Fibroblast of the aortic adventitia (primary cell): Measurements from ENCODE around the gene CHMP4B. TPM values are rescaled to one million over a fixed set of nuclear protein-coding genes. Genes with fewer than 3 reads are reported as not detected.
A peak's percentile ranks its signal among the peaks of the same experiment; 100 is the strongest.

ENCODE experiments used
- DNase-seq: peaks from one replicate; pipeline ENCODE4 v3.0.0-alpha.2; 2010; ENCODE audit warnings: low read depth
- H3K4me3 ChIP-seq: 2 replicates; pipeline ENCODE4 v1.5.1; 2011; ENCODE audit warnings: low read depth, mild to moderate bottlenecking, control low read depth, low read length, moderate library complexity
- total RNA-seq: library from RNA; depleted of rRNA; stranded (reverse); fragments of >200 nt; gene quantifications from 2 replicates; pipeline ENCODE4 v1.2.3, GENCODE V29; 2012; ENCODE audit warnings: low replicate concordance
- TF ChIP-seq, protein P1 (sequence below): IDR thresholded peaks from 2 replicates; pipeline ENCODE4 v1.5.1; 2011; ENCODE audit warnings: mild to moderate bottlenecking, low read length, control low read depth, inconsistent platforms; ENCODE audit not compliant: insufficient read depth

CHMP4B gene
- total RNA-seq, 1 donor, result 54.8 TPM

DNA sequence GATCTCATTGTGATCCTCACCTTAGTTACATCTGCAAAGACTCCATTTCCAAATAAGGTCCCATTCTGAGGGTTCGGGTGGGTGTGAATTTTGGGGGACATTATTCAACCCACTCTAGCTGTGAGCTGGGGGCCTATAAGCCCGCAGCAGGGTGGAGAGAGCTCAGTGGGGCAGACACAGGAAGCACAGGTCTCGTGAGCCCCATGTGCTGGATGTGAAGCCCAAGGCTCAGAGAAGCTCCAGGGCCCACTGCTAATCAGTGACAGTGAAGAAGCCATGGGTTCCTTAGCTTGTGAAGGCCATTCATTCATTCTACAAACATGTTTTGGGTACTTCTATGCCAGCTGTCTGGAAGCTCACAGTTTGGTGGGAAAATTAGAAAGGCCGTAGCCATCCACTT, 47.5 kb downstream of the CHMP4B start:
- TF ChIP-seq, protein P1, sequence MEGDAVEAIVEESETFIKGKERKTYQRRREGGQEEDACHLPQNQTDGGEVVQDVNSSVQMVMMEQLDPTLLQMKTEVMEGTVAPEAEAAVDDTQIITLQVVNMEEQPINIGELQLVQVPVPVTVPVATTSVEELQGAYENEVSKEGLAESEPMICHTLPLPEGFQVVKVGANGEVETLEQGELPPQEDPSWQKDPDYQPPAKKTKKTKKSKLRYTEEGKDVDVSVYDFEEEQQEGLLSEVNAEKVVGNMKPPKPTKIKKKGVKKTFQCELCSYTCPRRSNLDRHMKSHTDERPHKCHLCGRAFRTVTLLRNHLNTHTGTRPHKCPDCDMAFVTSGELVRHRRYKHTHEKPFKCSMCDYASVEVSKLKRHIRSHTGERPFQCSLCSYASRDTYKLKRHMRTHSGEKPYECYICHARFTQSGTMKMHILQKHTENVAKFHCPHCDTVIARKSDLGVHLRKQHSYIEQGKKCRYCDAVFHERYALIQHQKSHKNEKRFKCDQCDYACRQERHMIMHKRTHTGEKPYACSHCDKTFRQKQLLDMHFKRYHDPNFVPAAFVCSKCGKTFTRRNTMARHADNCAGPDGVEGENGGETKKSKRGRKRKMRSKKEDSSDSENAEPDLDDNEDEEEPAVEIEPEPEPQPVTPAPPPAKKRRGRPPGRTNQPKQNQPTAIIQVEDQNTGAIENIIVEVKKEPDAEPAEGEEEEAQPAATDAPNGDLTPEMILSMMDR, result no peak

DNA sequence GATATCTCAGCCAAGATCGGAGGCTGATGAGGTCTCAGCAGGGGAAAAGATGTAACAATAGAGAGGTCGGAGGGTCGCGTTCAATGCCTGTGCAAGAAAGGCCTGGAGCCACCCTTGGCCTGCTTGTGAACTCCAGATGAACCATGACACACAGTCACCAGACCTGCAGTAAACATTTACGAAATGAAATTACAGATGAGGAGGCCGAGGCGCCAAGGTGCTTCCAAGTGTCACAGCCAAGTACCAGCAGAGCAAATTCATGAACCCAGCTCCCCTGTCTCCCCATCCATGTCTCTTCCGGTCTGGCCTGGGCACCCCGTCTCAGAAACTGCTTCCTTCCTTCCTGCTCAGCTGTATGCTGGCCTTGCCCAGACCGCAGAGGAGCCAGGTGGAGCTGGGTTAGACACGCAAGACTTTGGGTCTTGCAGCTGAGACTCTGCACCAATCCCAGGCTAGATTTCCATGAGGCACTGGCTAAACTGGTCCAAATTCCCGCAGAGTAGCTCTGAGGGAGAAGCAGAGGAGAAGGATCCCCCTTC, 48.1 kb downstream of the CHMP4B start:
- TF ChIP-seq, protein P1, result no peak
- no peak overlapping the region for H3K4me3 ChIP-seq
- peak; percentile 35 for DNase-seq

More for the DNA sequence above, 47.5 kb downstream of the CHMP4B start:
- H3K4me3 ChIP-seq, result no peak overlapping the region
- DNase-seq, result no peak

DNA sequence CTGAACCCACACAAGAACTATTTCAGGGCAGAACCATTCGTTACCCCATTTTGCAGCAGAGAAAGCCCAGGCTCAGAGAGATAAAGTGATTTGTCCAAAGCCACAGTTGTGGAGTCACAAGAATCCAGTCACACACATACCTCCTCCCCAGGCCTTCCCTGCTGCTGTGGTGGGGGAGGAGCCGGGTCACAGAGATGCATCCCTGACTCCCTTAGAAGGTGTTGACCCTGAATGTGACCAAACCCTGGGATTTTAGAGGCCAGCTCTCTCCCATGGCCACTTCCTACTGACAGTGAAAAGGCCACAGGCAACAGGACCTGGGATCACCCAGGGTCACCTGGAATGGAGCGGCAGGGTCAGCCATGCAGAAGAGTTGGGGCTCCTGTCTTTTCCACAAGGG, 48.6 kb downstream of the CHMP4B start:
- TF ChIP-seq, protein P1, result no peak
- no peak for DNase-seq
- H3K4me3 ChIP-seq, result no peak overlapping the region

DNA sequence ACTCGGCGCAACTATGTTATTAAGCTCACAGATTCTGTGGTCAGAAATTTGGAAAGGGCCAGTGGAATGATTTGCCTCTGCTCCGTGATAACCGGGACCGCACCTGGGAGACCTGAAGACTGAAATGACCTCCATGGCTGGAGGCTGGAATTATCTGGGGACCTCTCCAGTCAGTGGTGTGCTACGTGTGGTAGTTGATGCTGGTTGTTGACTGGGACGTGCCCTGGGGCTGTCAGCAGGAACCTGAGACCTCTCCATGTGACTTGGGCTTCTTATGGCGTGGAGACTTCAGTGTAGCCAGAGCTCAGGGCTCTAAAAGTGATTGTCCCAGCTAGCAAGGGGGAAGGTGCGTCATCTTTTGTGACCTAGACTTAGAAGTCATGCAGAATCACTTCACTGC, 50.3 kb downstream of the CHMP4B start:
- no peak for DNase-seq
- TF ChIP-seq, protein P1, result no peak
- H3K4me3 ChIP-seq, result no peak overlapping the region

DNA sequence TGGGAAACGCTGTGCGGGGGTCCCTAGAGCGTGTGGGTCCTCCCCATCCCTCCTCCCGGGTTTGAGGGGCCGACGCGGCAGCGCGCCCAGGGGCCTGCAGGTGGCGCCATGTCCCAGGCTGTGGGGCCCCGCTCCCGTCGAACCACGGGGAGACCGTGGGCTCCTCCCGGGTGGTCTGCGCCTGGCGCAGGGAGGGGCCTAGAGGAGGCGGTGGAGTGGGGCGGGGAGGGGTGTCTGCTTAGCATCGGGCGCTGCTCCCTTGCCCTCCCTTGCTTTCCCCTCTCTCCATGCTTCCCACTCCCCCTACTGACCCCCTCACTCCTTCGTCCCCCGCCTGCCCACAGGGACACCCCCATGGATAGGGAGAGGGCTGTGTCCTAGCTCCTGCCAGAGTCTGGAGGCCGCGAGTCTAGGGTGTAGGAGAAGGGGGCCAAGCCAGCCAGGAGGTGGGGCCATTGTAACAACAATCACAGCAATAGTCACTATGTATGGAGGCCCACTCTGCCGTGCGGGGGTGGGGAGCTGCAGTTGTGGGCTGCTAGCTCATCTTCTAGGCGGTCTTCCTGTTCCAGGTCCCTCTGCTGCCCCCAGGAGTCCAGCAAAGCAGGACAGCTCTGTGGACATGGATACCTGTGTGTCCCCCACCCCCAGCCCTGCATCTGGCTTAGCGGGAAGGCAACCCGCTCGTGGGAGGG, 51.7 kb downstream of the CHMP4B start:
- peak; percentile 84 for DNase-seq
- peak overlapping the region; percentile 35 for H3K4me3 ChIP-seq
- TF ChIP-seq, protein P1, result peak; percentile 84

DNA sequence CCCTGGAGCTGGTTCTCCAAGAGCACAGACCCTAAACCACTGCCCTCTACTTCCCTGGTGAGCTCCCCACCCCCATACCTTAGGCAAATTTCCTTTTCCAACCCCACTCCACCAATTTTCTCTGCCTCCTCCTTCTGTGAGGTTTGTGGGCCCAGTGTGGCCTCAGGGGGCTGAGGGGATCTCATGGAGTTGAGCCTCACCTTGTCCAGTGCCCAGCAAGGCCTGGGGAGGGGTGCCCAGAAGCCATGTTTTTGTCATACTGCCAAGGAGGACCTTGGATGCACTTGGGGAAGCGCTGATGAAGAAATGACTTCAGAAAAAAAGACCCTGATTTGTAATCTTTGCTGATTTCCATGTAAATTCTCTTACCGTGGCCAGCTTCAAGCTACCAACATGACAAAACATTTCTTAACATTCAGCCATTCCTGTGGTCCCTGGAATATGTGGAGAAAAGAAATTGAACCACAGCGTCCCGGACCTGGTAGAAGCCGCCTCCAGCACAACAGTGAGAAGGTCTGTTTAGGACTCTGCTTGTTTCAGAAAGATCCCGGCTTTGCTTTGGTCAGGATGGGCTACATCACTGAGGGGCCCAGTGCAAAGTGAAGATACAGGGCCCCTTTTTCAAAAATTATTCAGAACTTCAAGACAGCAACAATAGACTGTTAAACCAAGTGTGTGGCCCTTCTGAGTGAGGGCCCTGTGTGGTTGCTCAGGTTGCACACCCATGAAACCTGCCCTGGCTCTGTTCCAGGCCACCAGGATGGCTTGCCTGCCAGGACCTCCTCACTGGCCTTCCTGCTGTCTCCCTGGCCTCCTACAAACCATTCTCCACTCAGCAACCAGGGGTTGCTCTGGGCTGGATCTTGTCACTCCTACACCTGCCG, 52.5 kb downstream of the CHMP4B start:
- DNase-seq, result no peak
- TF ChIP-seq, protein P1, result no peak

More for the DNA sequence above, 52.5 kb downstream of the CHMP4B start:
- no peak overlapping the region for H3K4me3 ChIP-seq
